ENCODE measurements around the gene SCG2.
A peak's percentile ranks its signal among the peaks of the same experiment; 100 is the strongest.

Gene SCG2

DNA sequence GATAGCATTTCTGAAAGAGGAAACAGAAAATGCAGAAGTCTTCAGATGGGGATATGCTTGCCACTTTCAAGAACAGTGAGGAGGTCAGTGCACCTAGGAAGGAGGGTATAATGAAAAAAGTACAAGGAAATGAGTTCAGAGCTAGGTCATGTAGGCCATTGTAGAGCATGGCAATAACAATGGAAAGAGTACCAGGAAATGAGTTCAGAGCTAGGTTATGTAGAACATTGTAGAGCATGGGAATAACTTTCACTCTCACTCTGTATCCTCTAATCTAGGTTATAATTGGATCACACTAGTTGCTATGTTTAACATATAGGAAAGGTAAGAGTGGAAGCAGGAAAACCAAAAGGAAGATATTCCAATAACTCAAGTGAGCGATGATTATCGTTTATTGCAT is 12.3 kb downstream of the SCG2 start:
- H3K27ac ChIP-seq, result no peak overlapping the region
- TF ChIP-seq, protein P1, sequence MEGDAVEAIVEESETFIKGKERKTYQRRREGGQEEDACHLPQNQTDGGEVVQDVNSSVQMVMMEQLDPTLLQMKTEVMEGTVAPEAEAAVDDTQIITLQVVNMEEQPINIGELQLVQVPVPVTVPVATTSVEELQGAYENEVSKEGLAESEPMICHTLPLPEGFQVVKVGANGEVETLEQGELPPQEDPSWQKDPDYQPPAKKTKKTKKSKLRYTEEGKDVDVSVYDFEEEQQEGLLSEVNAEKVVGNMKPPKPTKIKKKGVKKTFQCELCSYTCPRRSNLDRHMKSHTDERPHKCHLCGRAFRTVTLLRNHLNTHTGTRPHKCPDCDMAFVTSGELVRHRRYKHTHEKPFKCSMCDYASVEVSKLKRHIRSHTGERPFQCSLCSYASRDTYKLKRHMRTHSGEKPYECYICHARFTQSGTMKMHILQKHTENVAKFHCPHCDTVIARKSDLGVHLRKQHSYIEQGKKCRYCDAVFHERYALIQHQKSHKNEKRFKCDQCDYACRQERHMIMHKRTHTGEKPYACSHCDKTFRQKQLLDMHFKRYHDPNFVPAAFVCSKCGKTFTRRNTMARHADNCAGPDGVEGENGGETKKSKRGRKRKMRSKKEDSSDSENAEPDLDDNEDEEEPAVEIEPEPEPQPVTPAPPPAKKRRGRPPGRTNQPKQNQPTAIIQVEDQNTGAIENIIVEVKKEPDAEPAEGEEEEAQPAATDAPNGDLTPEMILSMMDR (conservative IDR thresholded peaks at IDR 0.05), result no peak

DNA sequence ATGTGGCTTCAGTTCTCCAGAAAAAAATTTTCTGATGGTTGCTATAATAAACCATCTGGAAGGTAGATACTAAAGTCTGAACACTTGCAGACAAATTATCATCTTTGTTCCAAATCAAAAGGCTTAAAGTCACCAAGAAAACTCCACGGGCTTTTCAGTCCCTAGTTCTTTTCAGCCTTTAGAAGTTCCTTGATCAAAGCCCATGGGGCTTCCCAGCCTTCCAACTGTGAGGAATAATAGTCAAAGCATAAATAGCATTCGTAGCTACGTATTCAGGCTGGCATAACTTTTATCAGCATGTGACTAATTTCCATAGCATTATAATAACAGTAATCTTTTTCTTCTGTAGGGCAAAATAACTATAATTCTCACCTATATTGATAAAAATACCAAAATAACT is 13.9 kb downstream of the SCG2 start:
- H3K27ac ChIP-seq, result no peak overlapping the region

DNA sequence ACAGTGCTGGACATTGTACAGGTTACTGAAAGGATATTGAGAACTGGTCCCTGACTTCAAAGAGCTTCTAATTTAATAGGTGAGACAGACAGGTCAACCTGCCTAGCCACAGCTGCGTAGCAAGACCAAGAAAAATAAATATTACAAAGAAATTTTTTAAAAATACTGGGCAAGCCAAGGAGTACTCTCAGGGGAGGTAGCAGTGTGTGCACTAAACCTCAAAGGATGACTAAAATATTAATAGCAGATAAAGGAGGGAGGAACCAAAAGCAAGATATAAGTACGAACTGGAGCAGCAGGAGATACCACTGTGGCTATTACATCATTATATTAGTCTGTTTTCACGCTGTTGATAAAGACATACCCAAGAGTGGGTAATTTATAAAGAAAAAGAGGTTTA is 14.9 kb downstream of the SCG2 start:
- TF ChIP-seq, protein P1 (conservative IDR thresholded peaks at IDR 0.05), result no peak

More for the DNA sequence above, 13.9 kb downstream of the SCG2 start:
- TF ChIP-seq, protein P1 (conservative IDR thresholded peaks at IDR 0.05), result no peak

DNA sequence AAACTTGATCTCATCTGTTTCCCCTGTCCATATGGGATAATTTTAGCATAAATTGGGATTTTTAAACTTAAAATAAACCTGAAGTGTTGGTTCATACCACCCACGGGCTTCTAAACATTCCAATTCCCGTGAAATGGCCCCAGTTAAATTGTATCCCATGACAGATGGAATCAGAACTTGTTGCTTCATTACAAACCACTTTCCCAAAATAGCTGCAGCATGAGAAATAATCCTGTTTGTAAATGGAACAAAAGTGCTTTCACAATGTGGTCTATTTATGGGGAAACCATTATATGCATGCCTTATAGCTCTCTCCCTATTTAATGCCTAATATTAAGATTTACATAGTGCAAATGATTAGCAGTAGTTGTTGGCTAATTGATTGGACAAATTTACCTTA is 15.9 kb downstream of the SCG2 start:
- TF ChIP-seq, protein P1 (conservative IDR thresholded peaks at IDR 0.05), result no peak
- peak overlapping the region; percentile 5; the same call in 1 of the 2 replicates for H3K27ac ChIP-seq

More for the DNA sequence above, 14.9 kb downstream of the SCG2 start:
- H3K27ac ChIP-seq, result no peak overlapping the region

DNA sequence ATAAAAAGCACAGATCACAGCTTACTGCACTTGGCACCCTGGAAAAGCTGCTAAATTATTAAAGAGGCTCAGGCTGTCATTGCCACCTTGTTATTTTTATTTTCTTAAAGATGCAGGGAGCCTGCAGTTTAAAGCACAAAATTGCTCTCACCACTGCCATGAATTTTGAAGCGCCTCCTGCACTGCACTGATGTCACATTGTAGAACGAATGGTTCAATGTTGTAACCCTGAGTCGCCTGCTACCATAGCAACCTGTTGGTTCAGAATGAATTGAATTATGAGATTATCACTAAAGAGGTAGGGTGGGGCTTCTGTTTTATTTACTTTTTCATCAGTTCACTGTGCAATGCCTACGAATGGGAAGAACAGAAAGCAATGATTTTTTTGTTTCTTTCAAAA is 16.5 kb downstream of the SCG2 start:
- no peak overlapping the region; the same call in 1 of the 2 replicates for H3K27ac ChIP-seq
- TF ChIP-seq, protein P1 (conservative IDR thresholded peaks at IDR 0.05), result no peak

DNA sequence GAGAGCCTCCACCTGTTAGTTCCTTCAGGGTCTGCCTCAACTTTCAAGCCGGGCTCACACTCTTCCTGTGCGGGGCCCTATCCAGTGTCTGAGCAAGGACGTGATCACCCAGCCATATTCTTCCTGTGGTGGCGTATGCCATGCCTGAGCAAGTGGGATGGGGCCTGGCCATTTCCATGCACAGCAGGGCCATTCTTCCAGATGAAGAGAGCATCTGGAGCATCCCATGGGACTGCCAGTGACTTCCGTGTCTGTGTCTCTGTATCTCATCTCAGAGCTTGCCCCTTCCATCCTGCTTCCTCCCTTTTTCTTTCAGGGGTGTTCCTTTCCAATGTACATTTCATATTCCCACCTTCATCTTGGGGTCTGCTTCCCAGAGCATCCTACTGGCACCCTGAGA is 20.2 kb downstream of the SCG2 start:
- H3K27ac ChIP-seq, result no peak overlapping the region
- TF ChIP-seq, protein P1 (conservative IDR thresholded peaks at IDR 0.05), result no peak

DNA sequence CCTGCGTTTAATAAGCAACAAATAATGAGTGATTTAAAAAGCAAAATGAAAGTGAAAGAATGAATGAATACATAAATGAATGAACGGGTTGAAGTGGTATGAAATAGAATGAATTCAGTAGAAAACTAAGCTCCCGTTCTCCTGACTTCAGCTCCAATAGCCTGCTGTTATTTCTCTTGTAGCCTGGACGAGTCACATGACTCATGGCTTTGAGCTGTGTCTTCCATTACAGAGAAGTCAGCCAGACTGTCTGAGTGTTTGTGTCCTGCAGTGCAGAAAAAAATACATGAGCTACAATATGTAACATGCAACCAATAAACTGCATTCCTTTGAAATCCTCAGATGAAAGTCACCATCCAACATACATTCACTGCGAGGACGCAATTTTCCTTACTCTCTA is 21.2 kb downstream of the SCG2 start:
- TF ChIP-seq, protein P1 (conservative IDR thresholded peaks at IDR 0.05), result no peak
- H3K27ac ChIP-seq, result no peak overlapping the region
